ENCODE data around the gene ATP2B2.

Gene ATP2B2

DNA sequence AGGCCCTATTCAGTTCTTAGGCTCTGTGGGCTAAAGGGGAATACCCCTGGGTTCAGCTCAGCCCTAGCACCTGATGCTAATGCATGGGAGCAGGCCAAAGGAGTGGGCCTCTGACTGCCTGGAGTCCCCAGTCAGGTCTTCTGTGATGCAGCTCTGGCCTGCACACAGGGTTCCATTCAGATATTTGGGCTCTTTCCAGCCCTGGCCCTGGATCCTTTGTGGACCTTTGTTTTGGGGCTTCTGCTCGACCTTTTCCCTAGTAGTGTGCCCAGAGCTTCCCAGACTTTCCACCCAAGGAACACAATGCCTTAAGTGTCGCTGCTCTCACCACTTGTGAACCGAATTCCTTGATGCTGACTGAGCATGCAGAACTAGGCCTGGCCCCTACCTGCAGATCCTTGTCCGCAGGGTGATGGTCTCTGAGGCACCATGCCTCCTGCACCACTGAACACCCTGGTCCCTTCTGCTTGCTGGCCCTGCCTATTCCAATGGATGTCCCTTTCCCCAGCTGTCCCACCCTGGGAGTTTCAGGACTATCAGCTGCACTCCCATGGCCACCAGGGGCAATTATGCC lies 189.5 kb downstream of the ATP2B2 start:
- Histone ChIP-seq H3K4me2 (ENCODE audit: low read length) (no peak overlapping the region), H3K36me3 (ENCODE audit: insufficient read depth, low read length) (peaks cover 83% of the 10 kb centered on the region), H3K9ac (ENCODE audit: low read depth, low read length) (no peak overlapping the region), H3K27me3 (ENCODE audit: control insufficient read depth, insufficient read depth, low read length) (no peaks in the 10 kb centered on the region), H3K9me3 (replicated peaks; ENCODE audit: low read length) (no peaks in the 10 kb centered on the region), H3K4me1 (ENCODE audit: control insufficient read depth, insufficient read depth, low read length) (peaks cover 9% of the 10 kb centered on the region), H3K4me3 (ENCODE audit: low read length) (no peak overlapping the region)

DNA sequence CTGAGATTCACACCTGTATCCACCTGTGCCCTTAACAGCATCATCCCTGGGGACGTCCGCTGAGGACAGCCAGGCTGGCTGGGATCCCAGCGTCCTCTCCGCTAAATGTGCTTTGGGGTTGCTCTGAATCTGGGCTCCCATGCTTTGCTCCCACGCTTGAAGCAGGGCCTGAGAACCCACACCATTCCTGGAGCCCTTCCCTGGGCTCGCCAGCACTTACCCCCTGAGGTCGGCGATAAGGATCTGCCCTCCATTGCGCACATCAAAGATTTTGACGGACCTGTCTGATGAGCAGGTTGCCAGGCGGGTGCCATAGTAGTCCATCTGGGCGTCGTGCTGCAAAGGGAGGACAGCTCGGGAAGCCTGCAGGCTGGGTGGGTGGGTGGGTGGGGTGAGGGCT lies 190.3 kb downstream of the ATP2B2 start:
- Histone ChIP-seq H3K36me3 (ENCODE audit: insufficient read depth, low read length) (peaks cover 89% of the 10 kb centered on the region), H3K9ac (ENCODE audit: low read depth, low read length) (no peak overlapping the region), H3K9me3 (replicated peaks; ENCODE audit: low read length) (no peaks in the 10 kb centered on the region), H3K4me2 (ENCODE audit: low read length) (no peak overlapping the region), H3K27me3 (ENCODE audit: control insufficient read depth, insufficient read depth, low read length) (no peaks in the 10 kb centered on the region), H3K4me1 (ENCODE audit: control insufficient read depth, insufficient read depth, low read length) (peaks cover 13% of the 10 kb centered on the region), H3K4me3 (ENCODE audit: low read length) (no peak overlapping the region)

DNA sequence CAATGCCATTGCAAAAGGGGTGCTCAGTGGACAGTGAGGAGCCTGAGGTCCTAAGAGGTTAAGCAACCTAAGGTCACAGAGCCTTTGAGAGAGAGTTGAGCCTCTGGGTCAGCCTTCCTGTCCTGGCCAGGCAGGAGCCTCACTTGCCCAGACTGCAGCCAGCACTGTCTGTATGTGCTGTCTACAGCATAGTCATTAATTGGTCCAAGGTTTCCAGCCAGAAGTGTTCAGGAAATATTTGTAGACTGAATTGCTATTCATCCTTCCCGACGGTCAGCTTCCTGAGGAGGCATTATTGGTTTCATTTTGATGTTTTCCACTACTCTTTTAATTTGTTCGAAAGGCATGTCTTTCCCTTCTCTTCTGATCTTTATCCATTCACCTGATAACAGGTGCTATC lies 192.5 kb downstream of the ATP2B2 start:
- H3K4me1 ChIP-seq (ENCODE audit: control insufficient read depth, insufficient read depth, low read length) = peaks cover 4% of the 10 kb centered on the region

DNA sequence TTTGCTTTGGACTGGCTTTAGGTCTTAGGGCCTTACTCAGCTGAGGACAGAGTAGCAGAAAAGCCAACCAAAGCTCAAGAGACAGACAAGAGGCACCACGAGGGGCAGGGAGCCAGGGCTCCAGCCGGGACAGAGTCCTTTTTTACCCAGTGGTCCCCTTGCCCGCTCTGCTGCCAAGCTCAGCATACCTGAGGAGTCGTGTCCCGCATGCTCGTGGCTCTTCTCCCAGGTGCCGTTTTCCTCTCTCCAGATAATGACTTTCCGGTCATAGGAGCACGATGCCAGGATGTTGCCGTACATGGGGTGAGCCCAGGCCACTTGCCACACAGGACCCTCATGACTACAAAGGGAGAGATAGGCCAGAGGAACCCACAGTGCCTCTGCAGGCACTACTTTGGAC lies 193.0 kb downstream of the ATP2B2 start:
- no peak overlapping the region for H3K4me3 ChIP-seq (ENCODE audit: low read length)
- no peak overlapping the region for H3K9ac ChIP-seq (ENCODE audit: low read depth, low read length)
- H3K36me3 ChIP-seq (ENCODE audit: insufficient read depth, low read length) = peaks cover 92% of the 10 kb centered on the region

More for the DNA sequence above, 192.5 kb downstream of the ATP2B2 start:
- H3K4me3 ChIP-seq (ENCODE audit: low read length) = no peak overlapping the region
- no peak overlapping the region for H3K4me2 ChIP-seq (ENCODE audit: low read length)
- no peaks in the 10 kb centered on the region for H3K9me3 ChIP-seq (replicated peaks; ENCODE audit: low read length)
- H3K36me3 ChIP-seq (ENCODE audit: insufficient read depth, low read length) = peaks cover 92% of the 10 kb centered on the region
- H3K9ac ChIP-seq (ENCODE audit: low read depth, low read length) = no peak overlapping the region
- no peaks in the 10 kb centered on the region for H3K27me3 ChIP-seq (ENCODE audit: control insufficient read depth, insufficient read depth, low read length)

DNA sequence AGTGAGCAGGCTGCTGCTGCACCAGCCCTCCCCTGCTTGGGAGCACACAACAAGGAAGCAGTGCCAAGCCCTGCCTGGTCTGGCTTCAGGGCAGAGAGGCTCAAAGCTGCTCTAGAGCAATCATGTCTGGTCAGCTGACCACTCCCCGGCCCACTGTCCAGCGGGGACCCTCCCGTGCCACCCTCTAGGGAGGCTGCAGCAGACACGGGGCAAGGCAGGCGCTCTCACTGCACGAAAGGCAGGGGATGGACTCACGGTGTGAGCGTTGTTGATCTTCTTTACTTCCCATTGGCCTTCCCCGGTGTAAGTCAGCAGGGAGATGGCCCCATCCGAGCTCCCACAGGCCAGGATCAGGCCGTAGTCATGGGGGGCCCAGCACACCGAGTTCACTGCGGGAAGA lies 193.7 kb downstream of the ATP2B2 start:
- Histone ChIP-seq H3K9ac (ENCODE audit: low read depth, low read length) (no peak overlapping the region), H3K4me1 (ENCODE audit: control insufficient read depth, insufficient read depth, low read length) (peaks cover 4% of the 10 kb centered on the region), H3K36me3 (ENCODE audit: insufficient read depth, low read length) (peaks cover 91% of the 10 kb centered on the region), H3K27me3 (ENCODE audit: control insufficient read depth, insufficient read depth, low read length) (no peaks in the 10 kb centered on the region), H3K4me3 (ENCODE audit: low read length) (no peak overlapping the region), H3K4me2 (ENCODE audit: low read length) (no peak overlapping the region), H3K9me3 (replicated peaks; ENCODE audit: low read length) (no peaks in the 10 kb centered on the region)

More for the DNA sequence above, 193.0 kb downstream of the ATP2B2 start:
- H3K9me3 ChIP-seq (replicated peaks; ENCODE audit: low read length) = no peaks in the 10 kb centered on the region
- H3K4me1 ChIP-seq (ENCODE audit: control insufficient read depth, insufficient read depth, low read length) = peaks cover 4% of the 10 kb centered on the region
- no peaks in the 10 kb centered on the region for H3K27me3 ChIP-seq (ENCODE audit: control insufficient read depth, insufficient read depth, low read length)
- H3K4me2 ChIP-seq (ENCODE audit: low read length) = no peak overlapping the region

DNA sequence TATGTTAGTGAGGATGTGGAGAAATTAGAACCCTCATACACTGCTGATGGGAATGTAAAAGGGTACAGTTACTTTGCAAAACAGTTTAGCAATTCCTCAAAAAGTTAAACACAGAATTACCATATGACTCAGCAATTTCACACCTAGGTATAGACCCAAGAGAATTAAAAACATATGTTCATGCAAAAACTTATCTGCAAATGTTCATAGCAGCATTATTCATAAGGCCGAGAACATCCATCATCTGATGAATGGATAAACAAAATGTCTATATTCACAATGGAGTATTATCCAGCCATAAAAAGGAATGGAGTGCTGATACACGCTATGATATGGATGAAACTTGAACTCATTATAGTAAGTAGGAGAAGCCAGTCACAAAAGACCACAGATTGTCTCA lies 194.8 kb downstream of the ATP2B2 start:
- H3K36me3 ChIP-seq (ENCODE audit: insufficient read depth, low read length) = peaks cover 91% of the 10 kb centered on the region
- no peak overlapping the region for H3K4me2 ChIP-seq (ENCODE audit: low read length)
- H3K9me3 ChIP-seq (replicated peaks; ENCODE audit: low read length) = no peaks in the 10 kb centered on the region
- peaks cover 4% of the 10 kb centered on the region for H3K4me1 ChIP-seq (ENCODE audit: control insufficient read depth, insufficient read depth, low read length)
- no peak overlapping the region for H3K9ac ChIP-seq (ENCODE audit: low read depth, low read length)
- no peaks in the 10 kb centered on the region for H3K27me3 ChIP-seq (ENCODE audit: control insufficient read depth, insufficient read depth, low read length)
- H3K4me3 ChIP-seq (ENCODE audit: low read length) = no peak overlapping the region

DNA sequence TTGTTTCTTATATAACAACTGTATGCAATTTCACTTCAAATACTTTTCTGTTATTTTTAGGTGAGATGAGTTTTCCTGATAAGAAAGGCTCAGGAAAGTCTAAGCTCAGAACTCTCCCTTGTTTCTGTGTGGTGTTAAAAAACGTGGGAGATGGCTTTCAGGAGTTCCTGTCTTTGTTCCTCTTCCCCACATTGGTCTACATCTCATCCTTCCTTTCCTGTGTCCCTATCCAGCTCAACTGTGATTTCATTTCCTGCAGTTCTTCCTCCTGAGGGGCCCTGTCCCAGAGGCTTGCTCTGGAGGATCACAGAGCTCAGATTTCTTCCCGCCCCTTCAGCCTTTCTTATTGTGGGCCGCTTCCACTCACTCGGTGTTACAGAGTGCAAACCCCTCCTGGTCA lies 195.7 kb downstream of the ATP2B2 start:
- H3K9me3 ChIP-seq (replicated peaks; ENCODE audit: low read length) = no peaks in the 10 kb centered on the region

DNA sequence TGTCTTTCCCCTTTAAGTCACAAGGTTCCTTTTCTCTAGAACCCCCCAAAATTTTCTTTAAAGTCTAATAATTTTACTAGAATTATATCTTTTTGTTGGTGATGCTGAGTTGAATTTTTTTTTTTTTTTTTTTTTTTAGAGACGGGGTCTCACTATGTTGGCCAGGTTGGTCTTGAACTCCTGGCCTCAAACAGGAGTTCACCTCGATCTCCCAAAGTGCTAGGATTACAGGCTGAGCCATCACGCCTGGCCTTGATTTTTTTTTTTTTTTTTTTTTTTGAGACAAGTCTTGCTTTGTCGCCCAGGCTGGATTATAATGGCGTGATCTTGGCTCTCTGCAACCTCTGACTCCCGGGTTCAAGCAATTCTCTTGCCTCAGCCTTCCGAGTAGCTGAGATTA lies 196.7 kb downstream of the ATP2B2 start:
- no peak overlapping the region for H3K4me3 ChIP-seq (ENCODE audit: low read length)
- no peak overlapping the region for H3K9ac ChIP-seq (ENCODE audit: low read depth, low read length)
- no peaks in the 10 kb centered on the region for H3K9me3 ChIP-seq (replicated peaks; ENCODE audit: low read length)
- H3K4me2 ChIP-seq (ENCODE audit: low read length) = no peak overlapping the region
- H3K36me3 ChIP-seq (ENCODE audit: insufficient read depth, low read length) = peaks cover 92% of the 10 kb centered on the region
- no peaks in the 10 kb centered on the region for H3K27me3 ChIP-seq (ENCODE audit: control insufficient read depth, insufficient read depth, low read length)
- peaks cover 4% of the 10 kb centered on the region for H3K4me1 ChIP-seq (ENCODE audit: control insufficient read depth, insufficient read depth, low read length)

More for the DNA sequence above, 195.7 kb downstream of the ATP2B2 start:
- H3K4me3 ChIP-seq (ENCODE audit: low read length) = no peak overlapping the region
- H3K4me2 ChIP-seq (ENCODE audit: low read length) = no peak overlapping the region
- peaks cover 4% of the 10 kb centered on the region for H3K4me1 ChIP-seq (ENCODE audit: control insufficient read depth, insufficient read depth, low read length)
- no peak overlapping the region for H3K9ac ChIP-seq (ENCODE audit: low read depth, low read length)
- H3K27me3 ChIP-seq (ENCODE audit: control insufficient read depth, insufficient read depth, low read length) = no peaks in the 10 kb centered on the region
- peaks cover 92% of the 10 kb centered on the region for H3K36me3 ChIP-seq (ENCODE audit: insufficient read depth, low read length)

DNA sequence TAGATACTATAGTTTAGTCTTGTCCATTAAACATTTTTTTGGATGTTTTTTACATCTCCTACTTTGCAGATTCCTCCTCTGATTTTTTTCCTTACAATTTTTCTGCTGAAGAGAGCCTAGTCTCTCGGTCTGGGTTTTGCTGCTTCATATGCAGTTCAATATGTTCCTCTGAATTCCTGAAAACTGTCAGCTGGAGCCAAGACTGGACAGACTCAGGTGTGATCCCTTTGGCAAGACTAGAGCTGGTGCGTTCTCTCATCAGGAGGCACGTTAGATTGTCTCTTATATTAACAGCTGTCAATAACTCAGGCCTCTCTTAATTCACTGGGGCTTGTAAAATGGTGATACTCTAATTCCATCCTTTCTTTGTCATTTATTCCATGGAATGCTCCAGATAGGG lies 199.2 kb downstream of the ATP2B2 start:
- no peak overlapping the region for H3K9ac ChIP-seq (ENCODE audit: low read depth, low read length)
- H3K9me3 ChIP-seq (replicated peaks; ENCODE audit: low read length) = no peaks in the 10 kb centered on the region
- no peak overlapping the region for H3K4me2 ChIP-seq (ENCODE audit: low read length)
- H3K4me1 ChIP-seq (ENCODE audit: control insufficient read depth, insufficient read depth, low read length) = peaks cover 4% of the 10 kb centered on the region
- no peaks in the 10 kb centered on the region for H3K27me3 ChIP-seq (ENCODE audit: control insufficient read depth, insufficient read depth, low read length)
- H3K4me3 ChIP-seq (ENCODE audit: low read length) = no peak overlapping the region
- H3K36me3 ChIP-seq (ENCODE audit: insufficient read depth, low read length) = peaks cover 90% of the 10 kb centered on the region

DNA sequence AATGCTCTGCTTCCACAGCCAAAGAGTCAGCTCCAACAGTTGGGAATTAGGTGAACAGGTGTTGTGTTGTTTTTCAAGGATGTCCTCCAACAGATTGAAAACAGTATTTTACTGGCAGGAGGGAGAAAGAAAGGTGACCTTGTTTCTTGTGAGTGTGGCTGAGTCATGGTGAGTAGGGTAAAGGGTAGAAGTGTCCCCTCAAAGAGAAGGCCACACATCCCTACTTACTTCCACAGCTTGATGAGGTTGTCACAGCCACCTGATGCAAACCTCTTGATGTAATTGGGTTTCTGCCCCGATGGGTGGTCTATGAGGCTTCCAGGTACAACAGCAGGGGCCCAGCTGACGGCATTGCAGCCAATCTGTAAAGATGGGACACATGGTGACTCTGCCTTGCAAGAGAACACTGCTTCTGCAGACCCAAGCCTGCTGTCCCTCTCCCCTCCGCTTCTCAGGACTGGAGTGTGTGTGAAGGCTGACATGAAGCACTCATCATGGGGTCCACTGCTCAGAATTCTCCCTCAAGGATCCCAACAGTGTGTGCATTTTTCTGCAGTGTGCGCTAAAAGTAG lies 200.0 kb downstream of the ATP2B2 start:
- H3K9ac ChIP-seq (ENCODE audit: low read depth, low read length) = no peak overlapping the region
- H3K4me3 ChIP-seq (ENCODE audit: low read length) = no peak overlapping the region
- no peaks in the 10 kb centered on the region for H3K27me3 ChIP-seq (ENCODE audit: control insufficient read depth, insufficient read depth, low read length)
- peaks cover 90% of the 10 kb centered on the region for H3K36me3 ChIP-seq (ENCODE audit: insufficient read depth, low read length)
- no peak overlapping the region for H3K4me2 ChIP-seq (ENCODE audit: low read length)
- H3K4me1 ChIP-seq (ENCODE audit: control insufficient read depth, insufficient read depth, low read length) = peaks cover under 1% of the 10 kb centered on the region
- H3K9me3 ChIP-seq (replicated peaks; ENCODE audit: low read length) = no peaks in the 10 kb centered on the region

DNA sequence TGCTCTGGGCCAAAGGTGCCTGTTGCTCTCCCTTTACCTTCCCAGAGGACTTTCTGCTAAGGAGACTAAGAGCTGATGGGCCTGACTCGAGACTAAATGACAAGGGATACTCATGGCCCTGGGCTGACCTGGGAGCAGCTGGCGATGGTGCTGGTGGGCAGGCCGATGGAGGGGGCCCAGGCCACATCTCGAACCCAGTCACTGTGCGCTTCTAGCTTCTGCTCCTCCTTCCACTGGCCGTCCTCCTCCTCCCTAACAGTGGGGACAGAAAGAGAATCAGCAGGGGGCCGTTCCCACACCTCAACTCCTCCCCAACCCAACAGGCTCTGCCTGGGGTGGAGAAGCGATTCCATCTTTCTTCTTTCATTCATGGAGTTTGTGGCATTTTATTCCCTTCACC lies 200.5 kb downstream of the ATP2B2 start:
- Histone ChIP-seq H3K27me3 (ENCODE audit: control insufficient read depth, insufficient read depth, low read length) (no peaks in the 10 kb centered on the region), H3K9ac (ENCODE audit: low read depth, low read length) (no peak overlapping the region), H3K4me3 (ENCODE audit: low read length) (no peak overlapping the region), H3K36me3 (ENCODE audit: insufficient read depth, low read length) (peaks cover 92% of the 10 kb centered on the region), H3K4me1 (ENCODE audit: control insufficient read depth, insufficient read depth, low read length) (no peaks in the 10 kb centered on the region), H3K9me3 (replicated peaks; ENCODE audit: low read length) (no peaks in the 10 kb centered on the region), H3K4me2 (ENCODE audit: low read length) (no peak overlapping the region)

DNA sequence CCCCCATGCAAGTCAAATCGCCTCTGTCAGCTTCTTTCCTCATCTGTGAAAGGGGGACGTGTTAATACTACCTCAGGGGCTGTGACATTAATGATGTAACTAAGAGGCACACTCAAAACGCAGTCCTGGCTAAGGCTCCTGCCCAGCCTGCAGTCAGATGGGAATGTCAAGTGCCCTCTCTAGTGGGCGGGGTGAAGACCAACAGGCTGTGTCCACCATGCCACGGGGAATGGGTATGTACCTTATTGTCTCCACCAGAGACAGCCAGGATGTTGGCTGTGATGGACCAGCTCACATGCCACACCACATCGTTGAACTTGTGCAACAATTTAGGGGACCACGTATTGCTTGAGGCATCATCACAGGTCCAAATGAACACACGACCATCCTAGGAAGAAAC lies 201.6 kb downstream of the ATP2B2 start:
- Histone ChIP-seq H3K27me3 (ENCODE audit: control insufficient read depth, insufficient read depth, low read length) (no peaks in the 10 kb centered on the region), H3K9ac (ENCODE audit: low read depth, low read length) (no peak overlapping the region), H3K4me2 (ENCODE audit: low read length) (no peak overlapping the region), H3K9me3 (replicated peaks; ENCODE audit: low read length) (no peaks in the 10 kb centered on the region), H3K4me3 (ENCODE audit: low read length) (no peak overlapping the region), H3K36me3 (ENCODE audit: insufficient read depth, low read length) (peaks cover 89% of the 10 kb centered on the region), H3K4me1 (ENCODE audit: control insufficient read depth, insufficient read depth, low read length) (no peaks in the 10 kb centered on the region)
